Kidney (tissue), 14 donors: ENCODE data around the gene EBF3. TPM values are rescaled to one million over a fixed set of nuclear protein-coding genes. Genes with fewer than 3 reads are reported as not detected.

Experiments used
- DNase-seq, 5 donors: peaks; one replicate each; pipeline ENCODE4 v3.0.0-alpha.2; 2013 to 2020
- FAIRE-seq: peaks from 2 replicates; lab custom pipeline; 2012; peaks lifted over from hg19 to GRCh38; lab: Jason Lieb, UNC
- H3K27ac ChIP-seq, 2 donors: one replicate each; pipeline ENCODE4 v1.7.0; 2013; ENCODE audit warnings: low read depth in 2 of 2, low read length in 2 of 2, inconsistent platforms in 1 of 2
- H3K27me3 ChIP-seq: one replicate; pipeline ENCODE4 v1.7.1; 2013; ENCODE audit warnings: low read length, inconsistent platforms; ENCODE audit not compliant: control insufficient read depth, insufficient read depth
- H3K36me3 ChIP-seq, 3 donors: one replicate each; pipeline versions ENCODE4 v1.7.0 to v1.7.1; 2013; ENCODE audit warnings: low read length in 3 of 3, control low read depth in 1 of 3, inconsistent platforms in 1 of 3; ENCODE audit not compliant: insufficient read depth in 3 of 3, control insufficient read depth in 2 of 3
- H3K4me1 ChIP-seq, 3 donors: one replicate each; pipeline versions ENCODE4 v1.7.0 to v1.7.1; 2013; ENCODE audit warnings: low read length in 3 of 3, inconsistent platforms in 1 of 3, low read depth in 1 of 3; ENCODE audit not compliant: control insufficient read depth in 2 of 3, insufficient read depth in 2 of 3
- H3K4me3 ChIP-seq, 3 donors: one replicate each; pipeline versions ENCODE4 v1.7.0 to v1.8.1; 2013; ENCODE audit warnings: low read length in 3 of 3, control low read depth in 1 of 3, inconsistent platforms in 1 of 3
- H3K9ac ChIP-seq, 3 donors: one replicate each; pipeline versions ENCODE4 v1.7.0 to v1.7.1; 2013; ENCODE audit warnings: low read length in 3 of 3, control low read depth in 1 of 3, inconsistent platforms in 1 of 3
- H3K9me3 ChIP-seq, 3 donors: one replicate each; pipeline versions ENCODE4 v1.7.0 to v1.7.1; 2013; ENCODE audit warnings: low read length in 3 of 3, control low read depth in 1 of 3, inconsistent platforms in 1 of 3; ENCODE audit not compliant: control insufficient read depth in 2 of 3, insufficient read depth in 1 of 3
- CTCF ChIP-seq: IDR thresholded peaks from 3 replicates; pipeline ENCODE4 v1.5.1; 2012; ENCODE audit warnings: mild to moderate bottlenecking, moderate library complexity, borderline replicate concordance; ENCODE audit not compliant: insufficient read depth; ENCODE audit errors: extremely low read depth
- intact Hi-C: fragments of 100-400 bp; cut with DNase I; formaldehyde crosslinking; loops from one replicate; pipeline ENCODE4 v1.11.1; 2022
- polyA plus RNA-seq: library from polyadenylated mRNA; stranded (reverse); fragments of 350-450 nt; fragmentation: Illumina TruSeq; extraction: RNeasy Lipid Tissue Mini Kit (QIAGEN cat#74804); gene quantifications from one replicate; pipeline ENCODE4 v1.2.3, GENCODE V29; 2014; ENCODE audit warnings: low read depth, low replicate concordance; ENCODE audit not compliant: insufficient read depth
- total RNA-seq: library from RNA; stranded (reverse); fragmentation: NEBNext Ultra II Directional; extraction: Animal tissue kit (Norgen Biotek cat#: 25700); gene quantifications from one replicate; pipeline ENCODE4 v1.2.1, GENCODE V29; 2021
- donor health status: control.
- donor health status: control.
- donor health status: control.
- donor health status: control.
- donor health status: control.
- donor health status: DM: yes; HTN: yes; CAD: no.
- donor health status: Normal renal cell carcinoma (clear cell type).

EBF3 gene
- total and polyA plus RNA-seq, 2 donors from 2014 or later = 0.09 to 0.98 TPM

- no peak for FAIRE-seq
These were observed 27.2 kb downstream of the EBF3 start for GRCh38 chr10:129936923-129937300.

GRCh38 chr10:129936266-129936922 is 27.7 kb downstream of the EBF3 start:
- no peak for FAIRE-seq
- Histone ChIP-seq H3K27ac (no peak overlapping the region), H3K27me3 (no peaks in the 10 kb centered on the region), H3K36me3 (no peaks in the 10 kb centered on the region), H3K9ac (no peak overlapping the region), H3K9me3 (no peaks in the 10 kb centered on the region), H3K4me1 (no peaks in the 10 kb centered on the region), H3K4me3 (no peak overlapping the region)
- DNase-seq = no peak
- intact Hi-C loops = no loop called here
- TF ChIP-seq CTCF = no peak

More at GRCh38 chr10:129936923-129937300, 27.2 kb downstream of the EBF3 start:
- Histone ChIP-seq H3K36me3 (no peaks in the 10 kb centered on the region), H3K27ac (no peak overlapping the region), H3K9ac (no peak overlapping the region), H3K9me3 (no peaks in the 10 kb centered on the region), H3K4me1 (no peaks in the 10 kb centered on the region), H3K27me3 (no peaks in the 10 kb centered on the region), H3K4me3 (no peak overlapping the region)
- TF ChIP-seq CTCF = no peak
- no peak for DNase-seq
- intact Hi-C loops = no loop called here

GRCh38 chr10:129935867-129936152 is 28.3 kb downstream of the EBF3 start:
- TF ChIP-seq CTCF = no peak
- Histone ChIP-seq H3K27ac (no peak overlapping the region), H3K36me3 (no peaks in the 10 kb centered on the region), H3K9ac (no peak overlapping the region), H3K27me3 (no peaks in the 10 kb centered on the region), H3K4me3 (no peak overlapping the region), H3K9me3 (no peaks in the 10 kb centered on the region), H3K4me1 (no peaks in the 10 kb centered on the region)
- DNase-seq (no peak), FAIRE-seq (no peak)
- intact Hi-C loops = no loop called here
